SK-N-MC (cell line): ENCODE data around the gene BTF3L4.

ENCODE experiments used
- EZH2 ChIP-seq: fragments of 200-600 bp; sonication (generic); IDR thresholded peaks from one replicate; pipeline ENCODE4 v1.6.1; 2017; ENCODE audit warnings: antibody characterized with exemption
- POLR2AphosphoS5 ChIP-seq: IDR thresholded peaks from 2 replicates; pipeline ENCODE4 v1.6.1; 2012; ENCODE audit warnings: mild to moderate bottlenecking, low read depth, low read length, borderline replicate concordance

- no peak for TF ChIP-seq EZH2
- TF ChIP-seq POLR2AphosphoS5, result no peak
Observed at GRCh38 chr1:52057876-52058415, 1.9 kb downstream of the BTF3L4 start.
